ENCODE results near the gene IRX3.

GRCh38 chr16:54331241-54332002 is 44.8 kb upstream of the IRX3 start:
- TF ChIP-seq CTCF (IDR thresholded peaks at IDR 0.05 in 8 of 11, conservative IDR thresholded peaks at IDR 0.05 in 3 of 11) (no peak), POLR2AphosphoS5 (IDR thresholded peaks at IDR 0.05) (no peak)

Data from spleen (tissue), 7 donors.